Muscle of leg (tissue), 11 donors: Measurements from ENCODE around the gene TEX2. TPM values are rescaled to one million over a fixed set of nuclear protein-coding genes. Genes with fewer than 3 reads are reported as not detected.
"Not testable (repeated sequence)": the region's sequence is repeated elsewhere in the genome, so short reads cannot be mapped to it uniquely, and the experiment has no call there.

ENCODE experiments used
- DNase-seq: peaks from one replicate; pipeline ENCODE4 v3.0.0; 2013
- H3K27ac ChIP-seq: one replicate; pipeline ENCODE4 v1.5.1; 2013; ENCODE audit warnings: mild to moderate bottlenecking, low read length, control low read depth
- H3K27me3 ChIP-seq: one replicate; pipeline ENCODE4 v1.6.1; 2013; ENCODE audit warnings: low read length; ENCODE audit not compliant: control insufficient read depth, insufficient read depth
- H3K36me3 ChIP-seq: one replicate; pipeline ENCODE4 v1.6.1; 2013; ENCODE audit warnings: low read length; ENCODE audit not compliant: control insufficient read depth, insufficient read depth
- H3K4me1 ChIP-seq: one replicate; pipeline ENCODE4 v1.6.1; 2013; ENCODE audit warnings: low read length; ENCODE audit not compliant: control insufficient read depth, insufficient read depth
- H3K4me3 ChIP-seq: one replicate; pipeline ENCODE4 v1.5.1; 2013; ENCODE audit warnings: low read length, control low read depth
- H3K9me3 ChIP-seq: replicated peaks from 2 replicates; pipeline ENCODE4 v1.6.1; 2013; ENCODE audit warnings: low read depth, low read length; ENCODE audit not compliant: control insufficient read depth
- WGBS: methylation state at CpG from one replicate; pipeline ENCODE4 v1.1.5; 2013; ENCODE audit warnings: missing lambda C conversion rate; ENCODE audit not compliant: insufficient coverage; 5-methylcytosine and 5-hydroxymethylcytosine counted together
- polyA plus RNA-seq, 8 donors: library from polyadenylated mRNA; unstranded; fragments of 120-200 nt; gene quantifications; one replicate each; pipeline versions ENCODE4 v1.2.1 to v1.2.3, GENCODE V29; 2013; ENCODE audit warnings: inconsistent platforms in 1 of 8, low replicate concordance in 1 of 8; ENCODE audit not compliant: insufficient read length in 8 of 8, insufficient read depth in 1 of 8
- total RNA-seq: library from RNA; stranded (reverse); fragments of 120-200 nt; gene quantifications from one replicate; pipeline ENCODE4 v1.2.4, GENCODE V29; 2013

The TEX2 gene
- total and polyA plus RNA-seq, 9 donors, result 16.1 to 22.5 (median 19.1) TPM

DNA sequence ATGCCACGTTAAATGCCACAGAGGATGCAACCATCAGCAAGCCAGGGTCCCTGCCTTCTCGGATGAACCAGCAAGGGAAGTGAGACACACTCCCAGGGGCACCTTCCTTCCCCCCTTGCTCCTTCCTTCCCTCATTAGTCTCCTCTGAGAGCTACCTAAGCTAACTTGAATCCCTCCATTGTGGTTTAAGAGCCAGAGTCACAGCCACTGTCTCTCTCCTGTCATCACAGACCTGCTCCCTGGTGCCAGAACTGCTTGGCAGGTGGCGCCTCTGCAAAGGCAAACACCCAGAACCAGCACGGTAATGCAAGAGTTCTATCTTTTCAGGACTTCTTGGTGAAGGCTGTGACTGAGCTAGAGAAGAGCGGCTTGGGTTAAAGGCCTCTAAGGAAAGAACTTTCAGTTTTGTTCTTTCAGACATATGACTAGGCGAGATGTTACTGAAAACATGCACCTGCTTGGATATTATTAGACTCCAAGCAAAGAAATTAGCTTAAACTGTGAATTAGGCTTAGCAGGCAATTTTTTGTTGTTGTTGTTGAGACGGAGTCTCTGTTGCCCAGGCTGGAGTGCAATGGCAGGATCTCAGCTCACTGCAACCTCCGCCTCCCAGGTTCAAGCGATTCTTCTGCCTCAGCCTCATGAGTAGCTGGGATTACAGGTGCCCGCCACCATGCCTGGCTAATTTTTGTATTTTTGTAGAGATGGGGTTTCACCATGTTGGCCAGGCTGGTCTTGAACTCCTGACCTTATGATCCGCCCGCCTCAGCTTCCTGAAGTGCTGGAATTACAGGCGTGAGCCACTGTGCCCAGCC lies 141.9 kb downstream of the TEX2 start:
- not testable (repeated sequence) for H3K4me3 ChIP-seq, H3K27me3 ChIP-seq, H3K27ac ChIP-seq, DNase-seq, H3K9me3 ChIP-seq, H3K36me3 ChIP-seq
- H3K4me1 ChIP-seq, result peaks cover 14% of the 10 kb centered on the region
- 87% methylated on average over 6 of the region's 13 CpGs for WGBS

DNA sequence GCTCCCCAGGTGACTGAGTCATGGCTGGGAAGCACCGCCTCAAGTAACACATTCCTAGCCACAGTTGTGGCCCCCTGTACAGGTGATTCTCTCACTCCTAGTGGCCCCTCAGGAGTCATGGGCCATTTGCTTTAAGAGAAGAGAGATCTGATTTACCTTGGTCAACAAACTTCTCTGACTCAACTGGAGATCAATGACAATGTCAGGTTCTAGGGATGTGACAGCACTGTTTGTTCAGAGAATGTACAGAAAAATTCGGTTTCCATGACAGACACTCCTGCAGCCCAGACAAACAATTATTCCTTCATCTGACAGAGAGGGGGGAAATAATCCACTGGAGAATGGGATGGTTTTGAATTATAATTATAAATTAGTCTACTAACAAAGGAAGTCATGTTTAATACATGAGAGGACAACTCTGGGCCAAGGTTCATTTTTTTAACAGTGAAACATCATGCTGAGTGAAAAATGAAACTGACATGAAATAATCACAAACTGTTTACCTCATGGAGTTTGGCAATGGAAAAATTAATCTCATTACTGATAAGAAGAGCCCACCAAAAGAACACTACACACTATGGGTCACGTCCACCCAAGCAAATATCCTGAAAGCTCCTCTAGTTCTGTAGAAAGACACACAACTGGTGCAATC lies 142.8 kb downstream of the TEX2 start:
- no peak overlapping the region for H3K4me3 ChIP-seq
- peaks cover 18% of the 10 kb centered on the region for H3K4me1 ChIP-seq
- no peaks in the 10 kb centered on the region for H3K36me3 ChIP-seq
- no peaks in the 10 kb centered on the region for H3K27me3 ChIP-seq
- no CpG with 5 or more reads among the region's 3 CpGs for WGBS
- no peak for DNase-seq
- no peaks in the 10 kb centered on the region for H3K9me3 ChIP-seq
- no peak overlapping the region for H3K27ac ChIP-seq

DNA sequence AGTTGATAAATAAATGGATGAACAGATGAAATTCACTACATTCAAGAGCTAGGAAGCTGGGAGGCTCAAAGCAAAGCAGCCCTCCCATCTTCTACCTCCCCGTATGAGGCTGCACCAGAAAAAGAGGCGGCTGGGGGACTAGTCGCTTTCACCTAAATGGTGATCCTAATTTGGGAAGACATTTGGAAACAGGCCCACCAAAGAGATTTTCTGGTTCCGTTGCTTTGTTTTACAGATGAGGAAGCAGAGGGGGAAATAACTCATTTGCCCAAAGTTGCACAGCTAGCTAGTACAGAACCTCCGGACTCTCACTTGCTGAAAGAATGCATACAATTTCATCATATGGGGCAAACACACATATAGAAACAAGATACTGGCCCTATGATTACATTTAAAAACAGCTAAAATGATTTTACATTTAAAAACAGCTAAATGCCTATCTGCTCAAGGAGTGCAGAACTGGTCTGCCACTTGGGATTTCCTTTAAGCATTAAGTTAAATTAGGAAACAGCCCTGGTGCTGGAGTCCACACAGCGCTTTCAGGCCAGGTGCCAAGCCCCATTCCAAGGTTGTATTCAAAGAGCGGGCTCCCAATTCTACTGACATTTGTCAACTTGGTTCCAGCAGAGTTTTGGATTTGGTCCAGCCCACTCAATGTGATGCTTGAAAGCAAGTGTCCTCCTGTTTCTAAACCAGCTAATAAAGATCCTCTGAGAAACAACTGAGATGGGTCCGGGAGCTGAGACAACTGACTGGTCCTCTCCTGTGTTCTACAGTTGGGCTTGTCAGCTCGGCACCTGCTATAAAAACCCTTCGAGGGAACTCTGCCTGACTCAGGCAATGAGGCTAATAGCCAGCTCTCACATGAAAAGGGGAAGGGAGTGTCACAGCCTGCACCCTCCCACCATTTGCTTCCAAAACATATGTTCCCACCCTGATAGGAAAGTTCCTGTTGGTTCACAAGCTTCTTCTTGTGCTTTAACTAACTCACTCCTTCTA lies 144.8 kb downstream of the TEX2 start:
- Histone ChIP-seq H3K27me3 (no peaks in the 10 kb centered on the region), H3K27ac (peak overlapping the region; percentile 33), H3K4me3 (no peak overlapping the region), H3K9me3 (no peaks in the 10 kb centered on the region), H3K36me3 (no peaks in the 10 kb centered on the region), H3K4me1 (peaks cover 20% of the 10 kb centered on the region)
- peak; percentile 79 for DNase-seq
- WGBS, result 35% methylated on average over 3 of the region's 10 CpGs

DNA sequence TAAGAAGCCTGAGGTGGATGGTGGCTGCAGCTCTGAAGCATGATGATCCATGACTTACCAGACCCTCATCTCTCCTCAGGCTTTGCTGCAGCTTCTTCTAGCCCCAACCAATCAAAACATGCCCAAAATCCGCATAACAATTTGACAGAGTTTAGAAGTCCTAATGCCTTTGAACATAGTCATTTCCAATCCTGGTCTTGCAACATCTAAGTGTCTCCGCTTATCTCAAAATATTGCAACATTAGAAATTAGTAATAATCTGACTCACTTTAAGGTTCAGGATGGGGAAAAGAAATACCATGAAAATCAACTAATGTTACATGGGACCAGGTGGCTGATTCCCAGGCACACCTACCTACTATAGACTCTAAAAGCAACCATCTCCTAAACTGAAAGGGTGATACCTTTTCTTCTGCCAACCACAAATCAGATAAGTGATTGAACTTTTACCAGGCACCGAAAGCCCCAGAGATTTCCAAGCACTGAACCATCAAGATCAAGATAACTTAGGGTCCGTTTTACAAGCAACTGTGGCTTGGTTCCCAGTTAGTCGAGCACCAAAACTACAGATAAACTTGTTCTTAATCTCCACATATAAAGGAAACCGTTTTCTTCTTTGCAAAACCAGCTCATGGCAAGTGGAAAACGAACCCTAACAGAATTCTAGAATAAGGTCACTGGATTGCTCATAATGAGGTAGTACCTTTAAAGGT lies 147.1 kb downstream of the TEX2 start:
- H3K9me3 ChIP-seq, result no peaks in the 10 kb centered on the region
- WGBS, result 74% methylated on average over 3 of the region's 7 CpGs
- no peaks in the 10 kb centered on the region for H3K36me3 ChIP-seq
- peaks cover 19% of the 10 kb centered on the region for H3K4me1 ChIP-seq
- no peaks in the 10 kb centered on the region for H3K27me3 ChIP-seq
- H3K4me3 ChIP-seq, result no peak overlapping the region
- H3K27ac ChIP-seq, result no peak overlapping the region
- DNase-seq, result no peak

DNA sequence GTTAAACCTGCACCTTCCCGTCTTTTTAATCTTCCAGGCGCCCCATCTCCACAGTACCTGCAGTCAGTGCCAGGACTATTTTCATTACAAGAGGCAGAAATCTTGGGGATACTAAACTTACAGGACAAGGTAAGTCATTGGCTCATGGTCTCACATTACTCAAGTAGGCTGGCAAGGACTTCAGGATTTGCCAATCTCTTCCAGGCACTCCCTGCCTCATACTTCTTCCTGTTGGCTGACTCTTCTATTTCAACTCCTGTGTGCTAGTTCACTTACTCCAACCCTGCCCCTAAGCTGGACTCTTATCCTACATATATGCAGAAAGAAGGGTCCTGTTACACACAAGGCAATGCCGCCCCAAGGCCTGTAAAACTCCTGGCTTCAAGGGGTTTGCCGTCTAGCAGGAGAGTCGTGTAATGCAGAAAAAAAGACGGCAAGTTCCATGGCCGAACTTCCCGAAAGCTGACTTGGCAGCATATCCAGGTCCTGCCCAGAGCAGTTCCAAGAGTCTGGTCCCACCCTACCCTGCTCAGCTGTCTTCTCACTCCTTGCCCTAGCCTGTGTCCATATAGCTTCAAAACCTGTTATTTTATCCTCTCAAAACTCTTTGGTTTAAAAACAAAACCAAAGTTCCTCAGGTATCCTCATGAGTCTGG lies 147.9 kb downstream of the TEX2 start:
- H3K27me3 ChIP-seq, result no peaks in the 10 kb centered on the region
- H3K9me3 ChIP-seq, result no peaks in the 10 kb centered on the region
- H3K27ac ChIP-seq, result no peak overlapping the region
- H3K4me3 ChIP-seq, result no peak overlapping the region
- peak; percentile 7 for DNase-seq
- H3K4me1 ChIP-seq, result peaks cover 17% of the 10 kb centered on the region
- WGBS, result 77% methylated on average over 8 of the region's 8 CpGs
- H3K36me3 ChIP-seq, result no peaks in the 10 kb centered on the region

DNA sequence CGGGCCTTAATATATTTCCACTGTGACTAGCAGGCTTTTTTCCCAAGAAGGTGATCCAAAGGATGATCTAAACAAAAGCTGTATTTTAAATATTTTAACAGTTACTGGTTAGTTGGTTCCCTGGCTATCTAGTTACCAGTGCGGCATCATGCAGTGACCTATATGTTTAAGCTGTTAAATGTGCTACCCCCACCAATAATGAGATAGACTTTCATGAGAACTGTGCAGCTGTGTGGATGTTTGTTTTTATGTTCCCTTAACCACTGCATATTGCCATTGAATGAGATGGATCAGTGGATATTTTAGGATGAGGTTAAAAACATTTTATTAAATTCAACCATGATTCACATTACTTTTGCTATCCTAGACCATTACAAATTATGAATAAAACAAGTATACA lies 150.1 kb downstream of the TEX2 start:
- no CpG with 5 or more reads among the region's 2 CpGs for WGBS
- no peaks in the 10 kb centered on the region for H3K27me3 ChIP-seq
- no peaks in the 10 kb centered on the region for H3K9me3 ChIP-seq
- H3K4me1 ChIP-seq, result peaks cover 8% of the 10 kb centered on the region
- no peak overlapping the region for H3K4me3 ChIP-seq
- no peak overlapping the region for H3K27ac ChIP-seq
- H3K36me3 ChIP-seq, result no peaks in the 10 kb centered on the region
- no peak for DNase-seq

DNA sequence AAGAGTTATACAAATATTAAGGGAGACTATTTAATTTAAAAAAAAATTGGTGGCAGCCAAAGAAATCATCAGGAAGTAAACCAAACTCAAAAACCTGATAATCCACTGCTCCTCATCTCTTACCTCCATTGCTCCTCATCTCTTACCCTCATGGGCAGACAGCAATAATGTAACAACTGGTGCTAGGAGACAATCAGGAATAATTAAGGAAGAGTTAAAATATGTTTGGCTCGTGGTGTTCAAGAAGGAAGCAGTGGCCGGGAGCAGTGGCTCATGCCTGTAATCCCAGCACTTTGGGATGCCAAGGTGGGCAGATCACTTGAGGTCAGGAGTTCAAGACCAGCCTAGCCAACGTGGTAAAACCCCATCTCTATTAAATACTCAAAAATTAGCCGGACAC lies 151.2 kb downstream of the TEX2 start:
- Histone ChIP-seq H3K36me3 (no peaks in the 10 kb centered on the region), H3K9me3 (no peaks in the 10 kb centered on the region), H3K4me1 (peaks cover 6% of the 10 kb centered on the region), H3K27me3 (no peaks in the 10 kb centered on the region), H3K27ac (no peak overlapping the region), H3K4me3 (no peak overlapping the region)
- DNase-seq, result no peak
- WGBS, result 90% methylated on average over 4 of the region's 4 CpGs

DNA sequence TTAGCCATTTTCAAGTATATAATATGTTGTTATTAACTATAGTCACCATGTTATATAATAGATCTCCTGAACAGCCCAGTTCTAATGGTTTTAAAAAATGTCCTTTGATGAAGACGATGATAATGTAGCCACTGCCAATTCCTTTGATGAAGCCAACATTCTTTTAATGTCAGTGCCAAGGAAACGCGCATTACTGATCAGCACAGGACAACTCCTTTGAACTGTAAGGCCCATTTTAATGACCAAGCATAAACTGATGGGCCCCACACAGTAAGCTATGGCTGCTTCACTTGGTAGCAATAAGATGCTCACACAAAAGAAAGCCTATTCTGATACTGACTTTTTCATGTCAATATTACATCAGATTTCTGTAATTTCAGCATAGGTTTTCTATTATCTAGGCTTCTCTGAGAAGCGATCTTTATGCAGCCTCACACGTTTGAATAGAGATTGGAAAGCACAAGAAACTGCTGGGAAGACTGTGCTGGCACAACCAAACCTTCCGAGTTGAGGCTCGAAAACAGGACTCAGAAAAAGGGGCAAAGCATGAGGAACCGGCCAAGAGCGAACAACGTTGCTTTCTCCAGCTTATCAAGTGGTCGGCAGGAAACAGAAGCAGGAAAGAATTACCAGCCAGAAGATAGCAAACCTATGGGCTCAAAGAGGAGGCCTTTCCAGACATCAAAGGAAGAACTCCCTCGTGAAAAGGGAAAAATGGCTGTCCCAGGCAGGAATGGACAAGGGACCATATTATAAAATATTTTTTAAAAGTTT lies 152.5 kb downstream of the TEX2 start:
- Histone ChIP-seq H3K4me1 (peaks cover 4% of the 10 kb centered on the region), H3K9me3 (no peaks in the 10 kb centered on the region), H3K27ac (no peak overlapping the region), H3K27me3 (no peaks in the 10 kb centered on the region), H3K4me3 (no peak overlapping the region), H3K36me3 (no peaks in the 10 kb centered on the region)
- WGBS, result 81% methylated on average over 11 of the region's 12 CpGs
- no peak for DNase-seq

DNA sequence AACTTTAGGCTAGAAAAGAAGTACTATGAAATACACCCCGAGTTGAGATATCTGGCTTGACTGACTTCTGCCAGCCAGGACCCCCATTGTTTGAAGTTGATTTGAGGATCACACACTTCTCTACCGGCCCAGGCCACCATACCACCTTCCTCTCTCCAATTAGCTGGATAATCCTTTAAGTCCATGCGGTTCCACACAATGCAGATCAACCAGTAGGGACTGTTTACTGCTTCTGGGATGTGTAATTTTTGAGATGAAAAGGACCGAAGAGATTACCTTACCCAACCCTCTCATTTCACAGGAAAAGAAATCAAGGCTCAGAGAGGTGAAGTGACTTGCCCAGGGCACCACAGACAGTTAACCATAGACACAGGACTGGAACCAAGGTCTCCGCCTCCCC lies 153.7 kb downstream of the TEX2 start:
- Histone ChIP-seq H3K27ac (no peak overlapping the region), H3K4me3 (no peak overlapping the region), H3K36me3 (no peaks in the 10 kb centered on the region), H3K9me3 (no peaks in the 10 kb centered on the region), H3K4me1 (no peaks in the 10 kb centered on the region), H3K27me3 (no peaks in the 10 kb centered on the region)
- no peak for DNase-seq
- WGBS, result 88% methylated on average over 1 of the region's 5 CpGs
